Measurements from ENCODE around the gene MPP1.

The MPP1 gene

DNA sequence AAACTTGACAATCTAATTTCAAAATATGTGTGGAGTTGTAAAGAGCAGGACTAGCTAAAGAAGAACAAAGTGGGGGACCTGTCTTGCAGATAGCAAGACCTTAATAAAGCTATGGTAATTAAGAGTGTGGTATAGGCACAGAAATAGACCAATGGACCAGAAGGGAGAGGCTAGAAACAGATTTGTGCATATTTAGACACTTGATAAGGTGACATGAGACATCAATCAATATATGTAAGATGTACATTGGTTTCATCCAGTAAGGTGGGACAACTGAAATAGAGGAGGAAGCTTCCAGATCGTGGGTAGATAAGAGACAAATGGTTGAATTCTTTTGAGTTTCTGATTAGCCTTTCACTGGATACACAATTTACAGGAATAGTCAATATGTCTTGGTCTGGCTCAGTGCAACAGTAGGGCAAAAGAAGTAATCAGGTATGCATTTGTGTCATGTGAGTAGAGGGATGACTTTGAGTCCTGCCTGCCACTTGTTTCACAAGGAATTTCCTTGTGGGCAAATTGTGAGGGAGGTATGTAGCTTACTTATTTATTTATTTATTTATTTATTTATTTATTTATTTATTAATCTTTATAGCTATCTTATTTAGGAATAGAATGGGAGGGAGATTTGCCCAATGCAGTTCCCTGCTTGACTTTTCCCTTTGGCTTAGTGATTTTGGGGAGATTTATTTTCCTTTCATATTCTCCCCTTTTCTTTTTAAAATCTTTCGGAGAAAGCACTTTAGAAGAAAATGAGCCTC, 7.2 kb upstream of the MPP1 start:
- no peak for DNase-seq

DNA sequence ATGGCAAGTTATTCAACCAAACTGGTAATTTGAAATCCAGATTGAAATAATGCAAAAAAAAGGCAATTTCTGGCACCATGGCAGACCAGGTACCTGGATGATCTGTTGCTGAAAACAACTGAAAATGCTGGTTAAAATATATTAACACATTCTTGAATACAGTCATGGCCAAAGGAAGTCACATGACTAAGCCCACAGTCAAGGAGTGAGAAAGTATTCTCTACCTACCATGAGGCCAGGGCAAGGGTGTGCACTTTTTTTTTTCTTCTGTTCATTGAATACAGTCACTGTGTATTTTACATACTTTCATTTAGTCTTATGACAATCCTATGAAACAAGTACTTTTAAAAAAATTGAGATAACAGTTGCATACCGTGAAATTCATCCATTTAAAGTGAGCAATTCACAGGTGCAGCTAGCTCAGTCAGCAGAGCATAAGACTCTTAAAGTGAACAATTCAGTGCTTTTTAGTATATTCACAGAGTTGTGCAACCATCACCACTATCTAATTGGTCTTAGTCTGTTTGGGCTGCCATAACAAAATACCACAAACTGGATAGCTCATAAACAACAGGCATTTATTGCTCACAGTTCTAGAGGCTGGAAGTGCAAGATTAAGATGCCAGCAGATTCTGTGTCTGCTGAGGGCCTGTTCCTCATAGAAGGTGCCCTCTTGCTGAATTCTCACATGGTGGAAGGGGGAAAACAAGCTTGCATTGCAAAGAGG, 4.8 kb upstream of the MPP1 start:
- DNase-seq: no peak

DNA sequence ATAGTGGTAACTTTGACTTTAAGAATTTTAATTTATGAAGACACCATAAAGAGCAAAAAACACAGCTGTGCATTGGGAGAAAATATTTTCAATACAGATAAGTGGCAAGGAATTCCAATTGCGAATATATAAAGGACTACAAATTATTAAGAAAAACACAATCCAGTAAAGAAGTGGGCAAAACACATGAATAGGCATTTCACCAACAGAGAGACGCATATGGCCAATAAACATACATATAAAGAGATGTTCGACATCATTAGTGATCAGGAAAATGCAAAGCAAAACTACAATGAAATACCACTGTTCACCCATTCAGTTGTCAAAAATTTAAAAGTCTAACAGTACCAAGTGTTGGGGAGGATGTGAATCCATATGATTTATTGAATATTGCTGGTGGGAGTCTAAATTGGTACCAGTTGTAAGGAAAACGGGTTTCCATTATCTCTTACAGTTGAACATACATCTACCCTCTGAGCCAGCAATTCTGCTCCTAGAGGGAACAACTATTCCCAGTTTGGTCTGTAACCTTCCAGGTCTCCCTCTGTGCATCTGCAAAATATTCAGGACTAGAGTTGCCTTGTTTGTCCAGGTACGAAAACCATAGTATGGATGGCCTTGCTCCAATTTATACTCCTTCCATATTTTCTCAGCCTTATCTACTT, 1.7 kb upstream of the MPP1 start:
- no peak for DNase-seq

DNA sequence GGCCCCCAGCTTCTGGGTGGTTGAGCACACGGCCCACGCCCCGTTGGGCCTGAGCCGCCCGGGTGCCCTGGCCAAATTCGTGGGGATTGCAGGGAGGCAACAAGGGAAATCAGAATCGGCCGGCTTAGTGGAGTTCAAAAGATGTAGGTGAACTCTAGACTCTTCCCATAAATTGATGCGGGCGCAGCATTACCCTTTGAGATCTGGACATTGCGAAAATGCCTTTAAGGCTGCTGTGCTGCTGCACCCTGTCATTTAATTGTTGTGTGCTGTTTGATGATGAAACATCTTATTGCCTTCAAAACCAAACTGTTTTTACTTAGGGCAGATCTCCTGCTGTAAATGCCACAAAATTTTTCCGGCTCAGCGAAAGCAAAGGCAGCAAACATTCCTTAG, 409 bp upstream of the MPP1 start:
- no peak for DNase-seq

DNA sequence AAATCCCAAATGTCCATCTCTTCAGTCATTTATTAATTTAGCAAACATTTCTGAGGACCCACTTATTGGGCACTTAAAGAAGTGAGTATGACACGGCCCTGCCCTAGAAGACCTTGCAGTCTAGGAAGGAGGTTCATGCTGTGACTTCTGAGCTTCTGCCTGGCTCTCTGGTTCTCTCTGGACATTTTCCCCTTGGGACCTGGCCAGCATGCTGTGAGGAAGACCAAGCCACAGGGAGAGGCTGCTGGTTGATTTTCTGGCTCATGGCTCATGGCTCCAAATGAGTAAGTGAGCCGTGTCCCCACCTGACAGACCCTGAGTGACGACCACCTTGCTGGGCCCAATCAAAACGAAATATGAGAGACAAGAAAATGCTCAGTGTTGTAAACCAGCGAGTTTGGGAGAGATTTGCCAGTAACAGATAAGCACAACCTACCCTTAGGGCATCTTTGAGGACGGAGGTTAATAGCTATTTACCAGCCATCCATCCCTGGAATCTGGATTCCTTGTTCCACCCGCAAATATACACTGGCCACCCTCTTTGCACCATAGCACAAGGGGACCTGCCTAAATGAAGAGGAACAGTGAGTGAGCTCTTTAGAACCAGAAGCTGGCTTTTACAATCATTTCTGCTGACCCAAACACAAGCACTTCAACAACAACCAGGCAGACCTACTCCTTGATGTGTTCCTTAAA, 876 bp downstream of the MPP1 start:
- no peak for DNase-seq

DNA sequence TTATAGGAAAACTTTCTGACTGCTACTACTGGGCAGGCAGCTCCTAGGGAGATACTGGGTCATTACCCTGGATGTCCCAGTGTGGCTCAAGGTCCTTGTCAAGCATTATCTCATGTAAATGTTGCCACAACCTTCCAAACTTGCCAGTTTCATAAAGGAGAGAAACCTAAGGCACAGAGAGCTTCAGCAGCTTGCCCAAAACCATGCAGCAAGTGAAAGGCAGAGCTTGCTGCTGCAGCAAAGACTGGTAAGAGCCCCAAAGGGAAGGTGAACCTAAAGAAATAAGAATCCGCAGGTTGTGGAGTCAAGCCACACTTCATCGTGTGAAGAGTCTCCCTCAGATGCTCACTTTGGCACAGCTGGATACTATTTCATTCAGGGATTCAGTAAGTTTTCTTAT, 2.3 kb downstream of the MPP1 start:
- DNase-seq: no peak

DNA sequence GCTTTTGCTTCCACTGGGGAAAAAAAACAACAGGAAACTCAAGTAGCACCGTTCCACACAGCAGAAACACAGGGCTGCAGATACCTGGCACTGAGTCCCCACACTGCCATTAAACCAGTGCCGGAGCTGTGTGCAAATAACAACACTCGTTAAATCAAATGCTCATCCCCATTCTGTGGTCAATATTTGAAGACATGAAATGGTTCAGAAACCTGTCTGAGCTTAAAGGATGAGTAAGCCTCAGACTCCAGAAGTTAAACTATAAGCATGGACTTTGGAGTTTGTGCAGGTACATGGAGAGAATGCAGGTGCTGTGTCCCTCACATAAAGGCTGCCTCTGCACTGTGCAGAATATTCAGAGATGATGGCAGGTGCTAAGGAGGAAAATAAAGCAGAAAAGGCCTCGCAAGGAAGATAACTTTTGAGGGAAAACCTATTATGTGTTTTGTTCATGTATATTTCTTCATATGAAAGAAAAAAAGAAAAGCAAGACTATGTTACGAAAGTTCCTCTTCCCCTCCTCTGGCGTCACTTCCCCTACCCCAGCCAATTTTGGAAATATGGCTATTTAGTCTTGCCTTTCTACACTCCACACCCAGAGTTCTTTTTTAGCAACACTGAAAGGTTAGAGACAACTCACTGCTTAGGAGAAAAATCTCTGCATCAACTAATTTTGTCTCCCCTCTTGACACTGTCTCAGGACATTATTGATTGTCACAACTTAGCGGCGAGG, 4.6 kb downstream of the MPP1 start:
- DNase-seq: no peak

DNA sequence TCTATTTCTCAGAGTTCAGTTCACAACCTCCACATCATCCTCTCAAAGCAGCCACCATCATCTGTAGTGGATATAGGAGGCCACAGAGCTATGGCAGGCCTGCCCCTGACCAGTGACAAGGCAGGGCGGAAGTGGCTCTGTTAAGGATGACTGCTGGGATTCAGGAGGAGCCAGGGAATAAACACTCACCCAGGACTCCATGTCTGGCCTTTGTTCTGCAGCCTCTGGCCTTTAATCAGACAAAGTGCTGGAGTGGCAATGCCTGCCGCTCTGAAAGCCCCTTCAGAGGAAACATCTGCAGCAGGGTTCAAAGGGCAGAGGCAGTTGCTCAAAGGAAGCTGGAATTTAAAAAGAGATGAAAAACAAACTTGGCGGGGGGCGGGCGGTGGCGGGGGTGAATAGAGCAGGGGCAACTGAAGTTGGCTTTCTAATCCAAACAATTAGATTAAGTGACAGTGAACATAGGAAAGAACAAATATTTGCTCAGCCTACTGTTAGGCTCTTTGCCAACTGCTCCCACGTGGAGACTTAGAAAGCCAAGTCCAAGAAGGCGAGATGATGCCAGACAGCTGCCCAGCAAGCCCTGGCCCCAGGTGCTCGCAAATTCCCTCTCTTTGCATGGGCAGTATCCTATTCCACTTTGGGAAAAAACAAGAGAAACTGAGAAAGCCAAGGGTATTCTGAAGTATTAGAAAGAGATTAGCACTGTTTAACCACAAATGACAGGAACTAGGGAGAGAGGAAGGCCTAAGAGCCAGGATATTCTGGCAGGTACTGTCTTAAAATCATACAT, 5.5 kb downstream of the MPP1 start:
- DNase-seq: no peak

DNA sequence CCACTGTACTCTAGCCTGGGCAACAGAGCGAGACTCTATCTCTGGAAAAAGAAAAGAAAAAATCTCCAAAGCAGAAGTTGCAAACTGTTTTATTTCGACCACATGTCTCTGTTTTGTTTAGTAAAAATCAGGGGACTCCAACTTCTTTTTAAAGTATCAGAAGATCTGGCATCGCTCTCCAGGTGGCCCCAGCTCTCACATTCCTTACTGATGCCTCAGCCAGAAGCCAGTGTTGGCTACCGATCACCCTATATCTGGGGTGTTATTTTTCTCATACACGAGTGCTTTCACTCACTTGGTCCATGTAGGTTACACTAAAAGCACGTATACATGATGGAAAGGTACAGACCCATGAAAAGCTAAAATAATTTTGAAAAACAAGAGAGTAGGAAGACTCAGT, 8.3 kb downstream of the MPP1 start:
- DNase-seq: no peak

DNA sequence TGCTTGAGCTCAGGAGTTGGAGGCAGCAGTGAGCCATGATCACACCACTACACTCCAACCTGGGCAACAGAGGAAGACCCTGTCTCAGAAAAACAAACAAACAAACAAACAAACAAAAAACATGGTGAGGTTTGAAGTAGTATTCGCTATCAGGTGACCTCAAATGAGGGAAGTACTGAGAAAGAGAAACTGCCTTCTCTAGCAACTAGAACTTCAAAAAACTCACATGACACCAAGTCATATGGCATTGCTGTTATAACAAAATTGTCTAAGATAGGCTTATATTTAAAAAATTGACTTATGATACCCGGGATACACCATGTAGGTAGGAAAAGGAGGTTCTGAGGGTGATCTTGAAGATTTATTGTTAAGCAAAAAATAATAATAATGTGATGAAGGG, 10.3 kb downstream of the MPP1 start:
- no peak for DNase-seq

DNA sequence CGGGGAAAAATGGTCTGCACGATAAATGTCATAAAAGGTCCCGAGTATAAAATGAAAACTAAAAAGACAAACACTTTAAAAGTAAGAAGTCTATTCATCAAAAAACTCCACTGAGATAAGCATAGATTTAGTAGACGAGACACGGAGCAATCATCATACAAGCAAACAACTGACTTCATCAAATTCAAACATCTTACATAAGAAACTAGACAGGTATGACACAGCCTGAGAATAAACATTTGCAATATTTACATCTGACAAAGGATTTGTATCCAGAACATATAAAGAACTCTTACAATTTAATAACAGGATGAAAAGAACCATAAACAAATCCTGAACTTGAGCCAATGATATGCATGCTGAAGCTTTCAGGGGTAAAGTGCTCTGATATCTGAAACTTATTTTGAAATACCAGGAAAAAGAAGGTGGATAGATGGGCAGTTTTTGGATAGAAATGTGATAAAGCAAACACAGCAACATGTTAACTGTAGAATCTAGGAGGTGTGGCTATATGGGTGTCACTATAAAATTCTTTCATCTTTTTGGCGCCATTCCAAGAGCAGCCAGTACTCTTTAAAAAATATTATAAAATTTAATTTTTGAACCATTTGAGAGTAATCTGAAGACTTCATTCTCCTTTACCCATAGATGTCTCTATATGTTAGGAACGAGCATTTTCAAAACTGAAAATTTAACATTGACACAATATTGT, 12.0 kb downstream of the MPP1 start:
- DNase-seq: no peak

DNA sequence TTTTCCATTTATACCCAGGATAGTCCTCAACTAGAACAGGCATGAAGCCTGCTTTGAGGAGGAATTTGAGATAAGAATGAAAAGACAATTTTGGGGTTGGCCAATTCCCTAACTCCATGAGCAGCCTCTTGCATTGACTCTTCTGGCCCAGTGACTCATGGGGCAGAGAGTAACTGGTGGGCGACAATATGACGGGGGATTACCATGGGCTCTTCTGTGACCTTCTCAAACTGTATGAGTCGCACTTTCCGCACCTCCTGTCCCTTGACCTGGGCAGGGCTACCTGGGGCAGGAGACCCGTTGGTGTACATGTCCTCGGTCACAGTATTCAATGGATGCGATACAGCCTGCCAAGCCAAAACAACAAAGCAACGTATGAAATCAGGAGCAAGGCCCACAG, 13.3 kb downstream of the MPP1 start:
- no peak for DNase-seq

DNA sequence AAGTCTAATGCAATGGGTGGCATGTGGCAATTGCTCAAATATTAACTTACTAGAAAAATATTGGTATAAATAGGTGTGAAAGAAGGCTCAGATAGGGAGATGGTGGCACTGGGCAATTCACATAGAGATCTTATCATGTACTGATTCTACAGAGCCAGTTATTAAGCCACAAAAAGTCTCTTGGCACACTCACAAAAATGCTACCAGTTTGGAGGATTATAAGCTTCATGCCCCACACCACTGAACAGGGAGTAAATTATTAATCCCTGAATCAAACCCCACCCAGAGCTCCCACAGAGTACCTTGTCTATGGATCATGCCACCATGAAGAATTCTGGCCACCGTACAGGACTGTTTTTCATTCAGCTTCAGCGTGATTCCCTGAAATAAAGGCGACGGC, 13.8 kb downstream of the MPP1 start:
- DNase-seq: no peak

DNA sequence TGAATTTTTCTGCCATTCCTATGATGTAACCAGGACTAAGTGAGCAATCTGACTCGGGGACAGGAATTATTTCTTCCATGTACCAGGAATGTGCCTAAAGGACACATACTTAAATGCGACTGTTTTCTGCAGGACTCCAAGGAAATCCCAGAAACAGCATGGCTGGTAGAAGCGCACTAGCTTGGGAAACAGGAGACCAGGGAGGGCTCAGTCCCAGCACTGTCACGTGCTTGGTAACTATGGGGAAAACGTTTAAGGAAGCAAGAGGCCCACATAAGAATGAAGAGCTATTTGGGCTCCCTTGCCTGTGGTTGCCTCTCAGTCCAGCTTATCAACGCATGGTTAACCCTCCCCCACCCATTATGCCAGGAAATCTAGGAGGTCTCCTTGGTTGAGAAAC, 19.6 kb downstream of the MPP1 start:
- DNase-seq: no peak

DNA sequence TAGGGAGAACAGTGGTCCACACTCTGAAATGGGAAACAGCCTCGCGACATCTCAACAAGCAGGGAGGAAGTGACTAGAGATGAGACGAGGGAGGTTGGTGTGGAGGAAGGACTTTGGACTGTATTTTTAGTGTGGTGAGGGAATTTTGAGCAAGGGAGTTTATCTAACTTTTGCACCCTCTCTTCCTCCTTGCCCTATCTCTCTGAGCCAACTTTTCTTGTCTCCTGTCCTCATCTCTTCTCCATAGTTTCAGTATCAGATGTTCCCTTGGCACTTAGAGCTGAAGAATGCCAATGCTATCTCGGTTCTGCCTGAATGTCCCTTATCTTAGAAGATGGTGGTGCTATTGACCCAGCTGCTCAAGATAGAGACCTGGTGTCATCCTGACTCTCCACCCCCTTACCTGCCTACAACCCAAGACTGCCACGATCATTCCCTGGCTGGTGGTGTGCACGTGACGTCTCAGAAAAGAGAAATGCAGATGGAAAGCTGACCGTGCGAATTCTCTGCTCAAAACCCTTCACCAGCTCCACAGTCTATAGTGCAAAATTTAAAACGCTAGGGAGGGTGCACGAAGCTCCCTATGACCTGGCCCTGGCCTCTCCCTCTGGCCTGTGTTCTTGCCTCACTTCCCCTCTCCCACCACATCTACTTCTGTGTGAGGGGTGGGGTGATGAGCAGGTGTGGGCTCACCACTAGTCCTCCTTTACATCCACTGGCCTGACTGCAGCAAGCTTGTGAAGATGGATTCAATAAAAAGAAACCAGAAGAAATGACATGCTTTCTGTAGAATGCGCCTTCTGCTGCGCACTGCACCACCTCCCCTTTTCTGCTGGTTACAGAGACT, 20.9 kb downstream of the MPP1 start:
- DNase-seq: no peak

DNA sequence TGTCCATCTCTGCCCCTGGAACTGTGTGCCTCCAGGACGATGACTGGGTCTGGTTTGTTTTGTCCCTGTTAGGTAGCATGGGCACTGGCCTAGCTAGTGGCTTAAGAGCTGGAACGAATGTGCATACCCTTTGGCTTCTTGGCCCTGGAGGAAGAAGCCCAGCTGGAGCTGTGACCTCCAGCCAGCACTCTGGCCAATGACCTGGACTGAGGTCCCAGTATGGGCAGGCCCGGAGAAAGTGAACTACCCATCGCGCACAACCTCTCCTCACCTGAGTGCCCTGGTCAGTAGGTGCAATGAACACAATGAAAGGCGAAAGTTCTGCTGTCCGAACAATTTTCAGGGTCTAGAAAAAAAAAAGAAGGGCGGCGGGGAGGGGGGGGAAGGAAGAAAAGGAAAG, 24.3 kb downstream of the MPP1 start:
- DNase-seq: no peak

DNA sequence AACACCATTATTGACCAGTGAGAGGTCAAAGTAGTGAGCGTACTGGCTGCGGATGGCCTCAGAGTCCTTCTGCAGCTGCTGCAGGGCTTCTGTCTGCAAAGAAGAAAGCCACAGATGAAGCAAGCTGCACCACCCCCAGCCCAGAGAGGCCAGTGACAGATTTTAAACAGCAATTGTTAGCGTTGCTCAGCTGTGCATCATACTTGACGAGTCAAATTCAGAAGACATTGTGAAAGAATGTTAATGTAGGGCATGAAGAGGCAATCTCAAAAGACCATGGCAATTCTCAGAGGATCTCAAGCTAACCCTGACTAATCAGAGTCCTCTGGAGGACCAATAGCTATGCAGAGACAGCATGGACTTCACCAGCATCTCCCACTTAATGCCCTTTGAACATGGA, 26.0 kb downstream of the MPP1 start:
- no peak for DNase-seq

DNA sequence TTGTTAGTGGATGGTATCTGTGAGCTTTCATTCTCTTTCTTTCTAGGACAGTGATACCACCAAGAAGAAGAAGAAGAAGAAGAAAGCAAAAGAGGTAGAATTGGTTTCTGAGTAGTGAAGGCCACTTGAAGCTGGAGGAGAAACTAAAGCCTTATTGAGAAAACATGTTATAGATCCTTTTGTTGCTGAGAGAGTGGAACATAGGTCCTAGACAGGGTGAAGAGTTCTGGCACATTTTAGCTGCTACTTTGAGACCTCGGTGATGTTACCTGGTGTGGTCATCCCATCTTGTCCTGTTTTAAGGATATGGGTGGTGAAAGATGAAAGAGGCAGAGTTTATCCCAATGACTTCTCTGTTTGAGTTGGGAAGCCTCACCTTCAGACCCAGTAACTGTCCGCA, 28.5 kb downstream of the MPP1 start:
- DNase-seq: no peak

DNA sequence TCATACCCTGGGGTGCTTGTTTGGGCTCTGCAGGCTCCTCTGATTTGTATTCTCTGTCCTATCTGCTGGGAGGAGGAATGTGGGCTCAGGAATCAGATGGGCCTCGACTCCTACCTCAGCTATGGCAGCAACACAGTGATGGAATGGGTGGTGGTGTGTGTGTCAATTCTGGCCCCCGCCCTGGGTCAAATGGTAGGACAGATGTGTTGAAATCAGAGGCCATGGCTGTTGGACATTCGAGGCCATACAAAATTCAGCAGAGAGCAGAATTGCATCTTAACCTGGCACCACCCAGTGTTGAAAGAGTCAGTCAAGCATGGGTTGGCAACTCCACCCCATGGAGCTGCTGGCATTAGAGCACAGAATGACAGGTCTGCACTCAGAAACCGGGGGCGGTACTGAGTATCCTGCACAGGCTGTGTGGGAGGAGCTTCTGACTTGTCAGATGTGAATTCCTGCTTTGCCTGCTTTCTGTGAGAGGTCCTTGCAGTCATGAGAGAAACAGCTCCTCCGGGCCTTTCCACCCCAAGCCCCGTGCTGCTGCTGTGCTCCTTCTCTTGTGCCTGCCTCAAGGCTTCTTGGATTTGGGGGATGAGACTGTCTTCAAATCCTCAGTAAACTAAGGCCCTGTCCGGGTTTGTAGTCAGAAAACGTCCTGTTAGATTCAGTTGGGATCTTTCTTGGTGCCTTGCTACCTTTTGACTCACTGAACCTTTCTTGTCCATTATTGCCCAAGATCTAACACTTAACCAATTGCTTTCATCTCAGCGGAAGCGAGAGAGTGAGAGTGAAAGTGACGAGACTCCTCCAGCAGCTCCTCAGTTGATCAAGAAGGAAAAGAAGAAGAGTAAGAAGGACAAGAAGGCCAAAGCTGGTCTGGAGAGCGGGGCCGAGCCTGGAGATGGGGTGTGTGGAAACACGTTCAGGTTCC, 29.6 kb downstream of the MPP1 start:
- no peak for DNase-seq
